ENCODE results near the gene IRF2BPL.

The IRF2BPL gene

DNA sequence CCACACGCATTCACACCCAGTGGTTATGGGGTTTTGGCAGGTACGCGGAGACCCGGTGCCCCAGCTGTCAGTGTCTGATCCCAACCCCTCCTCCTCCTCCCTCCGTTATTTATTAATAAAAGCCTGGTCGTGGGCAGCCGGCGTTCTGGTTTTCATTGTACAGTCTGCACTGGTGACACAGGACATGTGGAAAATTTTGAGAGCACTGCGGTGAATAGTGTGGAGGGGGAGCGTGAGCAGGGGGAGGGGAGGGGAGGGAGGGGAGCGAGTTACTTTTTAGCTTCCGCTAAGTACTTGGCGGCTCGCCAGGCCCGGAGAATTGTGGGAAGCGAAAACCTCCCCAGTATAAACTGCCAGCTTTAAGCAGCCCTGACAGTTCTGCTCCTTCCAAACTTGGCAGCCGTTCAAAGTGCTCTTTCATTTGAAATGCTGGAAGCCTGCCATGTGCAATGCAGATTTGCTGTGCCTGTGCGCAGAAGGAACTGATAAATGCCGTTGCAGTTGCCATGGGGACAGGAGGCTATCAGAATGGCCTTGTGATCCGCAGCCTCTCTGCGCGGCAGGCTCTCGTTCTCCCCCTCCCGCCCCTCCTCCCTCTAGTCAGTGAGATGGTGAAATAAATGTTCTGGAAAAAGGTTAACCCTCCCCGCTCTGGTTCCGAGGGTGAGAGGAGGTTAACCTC, 11.7 kb upstream of the IRF2BPL start:
- POLR2A ChIA-PET = interaction anchor here (0.6 to 1.8 kb wide), 2 partner anchors 12 to 26 kb away, joined by 5 to 6 read pairs; no protein-coding TSS in a partner anchor
- peak overlapping the region; percentile 91 to 95 for H3K27ac ChIP-seq (ENCODE audit: insufficient read depth in 1 of 2, low read depth in 1 of 2, low read length in 2 of 2, poor library complexity in 1 of 2, severe bottlenecking in 2 of 2)
- DNase-seq = peak; percentile 99 to 100 (median 100)
- H3K9me3 ChIP-seq (ENCODE audit: control extremely low read depth in 1 of 5, control insufficient read depth in 4 of 5, insufficient read depth in 2 of 5, low read depth in 1 of 5, low read length in 4 of 5) = no peaks in the 10 kb centered on the region
- H3K4me1 ChIP-seq (ENCODE audit: control extremely low read depth in 1 of 4, control insufficient read depth in 4 of 4, insufficient read depth in 4 of 4, low read length in 3 of 4) = peaks cover 43 to 97% (median 78%) of the 10 kb centered on the region in 4 experiments
- H3K36me3 ChIP-seq (ENCODE audit: control insufficient read depth in 4 of 4, insufficient read depth in 4 of 4, low read length in 3 of 4) = no peaks in the 10 kb centered on the region
- CTCF ChIA-PET = interaction anchor here (1.0 to 35.8 kb wide), 9 partner anchors 12 to 165 kb away, joined by 3 to 421 read pairs (median 5); partner anchors contain the start of gene IRF2BPL
- WGBS (ENCODE audit: insufficient coverage) = 0% methylated on average over 12 of the region's 26 CpGs
- H3K4me3 ChIP-seq (ENCODE audit: control insufficient read depth in 1 of 7, extremely low read depth in 1 of 7, insufficient read depth in 4 of 7, low read depth in 2 of 7, low read length in 6 of 7) = peak overlapping the region in 6 of 7 experiments; percentile 26 to 70 (median 55)
- no peaks in the 10 kb centered on the region for H3K27me3 ChIP-seq (replicated peaks in 2 of 5; ENCODE audit: control insufficient read depth in 4 of 5, insufficient read depth in 5 of 5, low read length in 4 of 5)

DNA sequence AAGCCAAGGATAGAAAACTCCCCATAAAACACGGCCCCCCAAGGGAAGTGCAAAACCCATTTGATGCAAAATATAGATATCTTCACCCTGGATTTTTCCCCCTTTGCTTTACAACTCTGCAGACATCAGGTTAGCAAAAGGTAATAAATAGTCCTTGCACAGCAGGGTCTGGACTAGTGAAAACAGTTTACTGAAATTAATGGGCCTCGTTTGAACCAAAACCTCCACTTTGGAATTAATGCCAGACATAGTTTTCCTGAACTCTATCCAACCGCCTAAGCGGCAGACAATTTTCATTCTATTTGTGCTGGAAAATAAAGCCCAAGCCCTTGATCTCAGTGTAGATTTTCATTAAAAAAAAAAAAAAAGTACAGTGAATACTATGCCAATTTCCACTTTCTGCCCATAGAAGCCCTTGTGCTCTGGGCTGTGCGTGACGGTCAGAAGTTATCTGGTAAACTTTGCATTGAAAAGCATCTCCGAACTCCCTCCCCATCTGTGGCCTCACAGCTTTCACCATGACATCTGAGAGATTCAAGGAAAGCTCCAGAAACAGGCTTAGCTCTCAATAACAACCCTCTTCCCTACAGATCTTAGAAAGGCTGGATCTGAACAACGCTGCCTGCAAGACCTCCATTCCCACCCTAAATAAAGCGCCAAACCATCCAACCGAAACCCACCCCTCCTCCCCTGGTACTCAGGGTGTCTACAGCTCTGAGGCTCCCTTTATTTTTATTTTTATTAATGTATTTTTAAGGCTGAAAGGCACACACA, 11.0 kb upstream of the IRF2BPL start:
- Histone ChIP-seq H3K9me3 (ENCODE audit: control extremely low read depth in 1 of 5, control insufficient read depth in 4 of 5, insufficient read depth in 2 of 5, low read depth in 1 of 5, low read length in 4 of 5) (no peaks in the 10 kb centered on the region), H3K27ac (ENCODE audit: insufficient read depth in 1 of 2, low read depth in 1 of 2, low read length in 2 of 2, poor library complexity in 1 of 2, severe bottlenecking in 2 of 2) (peak overlapping the region; percentile 48 to 95), H3K27me3 (replicated peaks in 2 of 5; ENCODE audit: control insufficient read depth in 4 of 5, insufficient read depth in 5 of 5, low read length in 4 of 5) (no peaks in the 10 kb centered on the region), H3K4me3 (ENCODE audit: control insufficient read depth in 1 of 7, extremely low read depth in 1 of 7, insufficient read depth in 4 of 7, low read depth in 2 of 7, low read length in 6 of 7) (peak overlapping the region in 6 of 7 experiments; percentile 25 to 70 (median 50)), H3K4me1 (ENCODE audit: control extremely low read depth in 1 of 4, control insufficient read depth in 4 of 4, insufficient read depth in 4 of 4, low read length in 3 of 4) (peaks cover 44 to 97% (median 76%) of the 10 kb centered on the region in 4 experiments), H3K36me3 (ENCODE audit: control insufficient read depth in 4 of 4, insufficient read depth in 4 of 4, low read length in 3 of 4) (no peaks in the 10 kb centered on the region)
- POLR2A ChIA-PET = interaction anchor here (1.8 kb wide), 1 partner anchor 12 kb away, joined by 6 read pairs; no protein-coding TSS in a partner anchor
- 40% methylated on average over 5 of the region's 10 CpGs for whole genome bisulfite sequencing (ENCODE audit: insufficient coverage)
- DNase-seq = no peak
- CTCF ChIA-PET = interaction anchor here (0.9 to 35.8 kb wide), 9 partner anchors 11 to 164 kb away, joined by 3 to 421 read pairs (median 4); partner anchors contain the start of gene IRF2BPL

DNA sequence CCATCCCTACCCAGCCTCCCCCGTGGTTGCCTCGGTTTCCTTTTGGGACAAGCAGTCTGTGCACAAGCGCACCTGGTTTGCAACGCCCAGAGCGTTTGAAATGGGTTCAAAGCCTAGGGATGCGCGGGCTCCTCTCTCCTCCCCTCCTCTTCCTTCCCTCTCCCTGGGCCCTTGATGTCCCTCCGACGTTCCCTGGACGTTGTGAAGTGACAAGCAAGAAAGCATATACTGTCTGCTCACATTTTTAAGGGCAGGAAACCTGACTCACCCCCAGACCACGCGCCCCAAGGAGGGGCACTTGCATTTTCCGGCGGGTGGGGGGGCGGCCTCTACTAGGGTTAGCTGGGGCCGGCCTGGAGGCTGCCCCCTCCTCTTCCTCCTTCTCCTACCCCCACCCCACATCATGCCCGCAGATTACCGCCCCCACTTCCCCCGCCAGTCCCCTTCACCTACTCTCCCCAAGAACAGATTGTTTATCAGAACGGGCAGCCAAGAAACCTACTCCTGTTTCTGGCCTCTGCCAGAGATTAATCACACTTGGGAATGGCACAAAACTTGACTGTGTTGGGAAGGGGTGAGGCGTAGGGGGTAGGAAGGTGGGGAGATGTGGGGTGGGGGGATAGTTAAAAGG, 9.5 kb upstream of the IRF2BPL start:
- peak; percentile 59 to 91 (median 83) for DNase-seq

DNA sequence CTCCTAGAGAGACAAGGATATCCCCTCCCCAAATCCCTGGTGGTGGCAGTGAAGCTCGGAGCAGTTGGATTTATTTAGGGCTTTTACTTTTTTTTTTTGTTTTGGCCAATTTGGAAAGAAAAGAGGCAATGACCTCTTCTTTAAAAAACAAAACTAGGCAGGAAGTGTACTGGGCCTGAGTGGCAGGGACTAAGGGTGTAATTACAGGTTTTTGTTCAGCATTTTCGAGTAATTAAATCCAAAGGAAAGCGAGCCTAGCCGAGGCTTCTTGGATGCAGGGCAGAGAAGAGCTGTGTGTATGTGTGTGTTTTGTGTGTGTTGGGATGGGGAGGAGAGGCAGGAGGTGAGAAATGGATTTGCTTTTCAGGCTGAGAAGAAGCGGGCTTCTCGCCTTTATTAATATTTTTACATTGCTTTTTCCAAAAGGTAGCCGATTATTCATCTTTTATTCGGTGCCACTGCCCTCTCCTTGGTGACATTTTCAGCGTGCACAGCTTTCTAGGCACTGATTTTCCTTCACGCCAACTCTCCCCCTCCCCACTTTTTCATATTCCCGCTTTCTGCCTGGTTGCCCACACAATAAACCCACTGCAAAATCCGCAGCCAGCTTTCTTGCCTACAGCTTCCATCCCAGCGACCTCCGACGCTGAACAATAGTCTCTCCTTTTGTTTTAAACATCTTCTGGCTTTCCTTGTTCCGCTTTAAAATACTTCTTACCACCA, 8.9 kb upstream of the IRF2BPL start:
- Histone ChIP-seq H3K9me3 (ENCODE audit: control extremely low read depth in 1 of 5, control insufficient read depth in 4 of 5, insufficient read depth in 2 of 5, low read depth in 1 of 5, low read length in 4 of 5) (no peaks in the 10 kb centered on the region), H3K4me3 (ENCODE audit: control insufficient read depth in 1 of 7, extremely low read depth in 1 of 7, insufficient read depth in 4 of 7, low read depth in 2 of 7, low read length in 6 of 7) (peak overlapping the region in 6 of 7 experiments; percentile 4 to 61 (median 41)), H3K27me3 (replicated peaks in 2 of 5; ENCODE audit: control insufficient read depth in 4 of 5, insufficient read depth in 5 of 5, low read length in 4 of 5) (no peaks in the 10 kb centered on the region), H3K36me3 (ENCODE audit: control insufficient read depth in 4 of 4, insufficient read depth in 4 of 4, low read length in 3 of 4) (no peaks in the 10 kb centered on the region), H3K27ac (ENCODE audit: insufficient read depth in 1 of 2, low read depth in 1 of 2, low read length in 2 of 2, poor library complexity in 1 of 2, severe bottlenecking in 2 of 2) (peak overlapping the region; percentile 9 to 95), H3K4me1 (ENCODE audit: control extremely low read depth in 1 of 4, control insufficient read depth in 4 of 4, insufficient read depth in 4 of 4, low read length in 3 of 4) (peaks cover 38 to 97% (median 76%) of the 10 kb centered on the region in 4 experiments)
- ChIA-PET CTCF (interaction anchor here (0.6 to 35.8 kb wide), 9 partner anchors 9 to 161 kb away, joined by 3 to 421 read pairs (median 3); partner anchors contain the start of gene IRF2BPL), POLR2A (interaction anchor here (0.6 to 2.1 kb wide), 3 partner anchors 9 to 103 kb away, joined by 3 to 6 read pairs (median 5); partner anchors contain the start of gene IRF2BPL)
- 44% methylated on average over 15 of the region's 16 CpGs for WGBS (ENCODE audit: insufficient coverage)
- DNase-seq = no peak

More for the DNA sequence above, 9.5 kb upstream of the IRF2BPL start:
- no peaks in the 10 kb centered on the region for H3K27me3 ChIP-seq (replicated peaks in 2 of 5; ENCODE audit: control insufficient read depth in 4 of 5, insufficient read depth in 5 of 5, low read length in 4 of 5)
- peak overlapping the region; percentile 9 to 95 for H3K27ac ChIP-seq (ENCODE audit: insufficient read depth in 1 of 2, low read depth in 1 of 2, low read length in 2 of 2, poor library complexity in 1 of 2, severe bottlenecking in 2 of 2)
- peaks cover 40 to 97% (median 76%) of the 10 kb centered on the region in 4 experiments for H3K4me1 ChIP-seq (ENCODE audit: control extremely low read depth in 1 of 4, control insufficient read depth in 4 of 4, insufficient read depth in 4 of 4, low read length in 3 of 4)
- ChIA-PET CTCF (interaction anchor here (0.9 to 35.8 kb wide), 8 partner anchors 10 to 162 kb away, joined by 3 to 421 read pairs (median 4); partner anchors contain the start of gene IRF2BPL), POLR2A (interaction anchor here (1.9 to 2.1 kb wide), 2 partner anchors 10 to 76 kb away, joined by 5 to 6 read pairs; partner anchors contain the start of gene IRF2BPL)
- WGBS (ENCODE audit: insufficient coverage) = 0% methylated on average over 12 of the region's 21 CpGs
- no peaks in the 10 kb centered on the region for H3K9me3 ChIP-seq (ENCODE audit: control extremely low read depth in 1 of 5, control insufficient read depth in 4 of 5, insufficient read depth in 2 of 5, low read depth in 1 of 5, low read length in 4 of 5)
- H3K36me3 ChIP-seq (ENCODE audit: control insufficient read depth in 4 of 4, insufficient read depth in 4 of 4, low read length in 3 of 4) = no peaks in the 10 kb centered on the region
- peak overlapping the region in 6 of 7 experiments; percentile 4 to 61 (median 41) for H3K4me3 ChIP-seq (ENCODE audit: control insufficient read depth in 1 of 7, extremely low read depth in 1 of 7, insufficient read depth in 4 of 7, low read depth in 2 of 7, low read length in 6 of 7)

DNA sequence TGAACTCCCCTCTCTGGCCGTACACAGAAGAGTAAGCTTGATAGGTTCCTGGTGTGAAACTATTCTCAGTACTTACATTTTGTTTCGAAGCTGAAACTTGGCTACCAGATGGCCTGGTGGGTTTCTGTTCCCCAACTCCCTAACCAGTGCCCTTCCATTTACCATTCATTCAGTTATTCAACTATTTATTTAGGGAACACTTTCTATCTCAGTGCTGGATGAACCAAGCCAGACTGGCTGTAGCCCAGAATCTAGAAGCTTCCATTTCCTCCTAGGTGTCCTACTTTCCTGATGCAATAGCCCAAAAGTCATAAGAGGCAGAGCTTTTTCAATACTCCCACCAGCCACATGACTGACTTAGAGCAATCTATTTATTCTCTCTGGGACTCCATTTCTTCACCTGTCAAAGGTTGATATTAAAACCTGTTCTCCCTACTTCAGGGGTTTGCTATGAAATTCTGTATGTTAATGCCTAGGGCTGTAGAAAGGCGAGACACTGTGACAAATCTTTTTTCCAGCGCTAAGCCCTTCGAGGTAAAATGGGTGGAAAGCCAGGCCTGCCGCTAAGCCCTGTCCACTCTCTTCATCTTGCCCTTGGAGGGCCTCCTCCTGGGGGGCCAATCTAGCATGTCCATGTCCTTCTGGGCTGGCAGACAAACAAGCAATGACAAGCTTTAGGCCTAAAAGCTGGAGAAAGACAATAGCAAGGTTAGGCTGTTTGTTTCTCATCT, 8.1 kb upstream of the IRF2BPL start:
- H3K4me3 ChIP-seq (ENCODE audit: control insufficient read depth in 1 of 7, extremely low read depth in 1 of 7, insufficient read depth in 4 of 7, low read depth in 2 of 7, low read length in 6 of 7) = no peak overlapping the region
- ChIA-PET POLR2A (interaction anchor here (0.6 to 2.1 kb wide), 2 partner anchors 75 to 103 kb away, joined by 3 to 5 read pairs; no protein-coding TSS in a partner anchor), CTCF (interaction anchor here (0.6 to 35.8 kb wide), 9 partner anchors 8 to 161 kb away, joined by 3 to 421 read pairs (median 4); partner anchors contain the start of gene IRF2BPL)
- no peaks in the 10 kb centered on the region for H3K9me3 ChIP-seq (ENCODE audit: control extremely low read depth in 1 of 5, control insufficient read depth in 4 of 5, insufficient read depth in 2 of 5, low read depth in 1 of 5, low read length in 4 of 5)
- 87% methylated on average over 5 of the region's 6 CpGs for WGBS (ENCODE audit: insufficient coverage)
- no peak for DNase-seq
- H3K27ac ChIP-seq (ENCODE audit: insufficient read depth in 1 of 2, low read depth in 1 of 2, low read length in 2 of 2, poor library complexity in 1 of 2, severe bottlenecking in 2 of 2) = peak overlapping the region in 1 of 2 experiments; percentile 61
- no peaks in the 10 kb centered on the region for H3K36me3 ChIP-seq (ENCODE audit: control insufficient read depth in 4 of 4, insufficient read depth in 4 of 4, low read length in 3 of 4)
- H3K4me1 ChIP-seq (ENCODE audit: control extremely low read depth in 1 of 4, control insufficient read depth in 4 of 4, insufficient read depth in 4 of 4, low read length in 3 of 4) = peaks cover 33 to 96% (median 71%) of the 10 kb centered on the region in 4 experiments
- no peaks in the 10 kb centered on the region for H3K27me3 ChIP-seq (replicated peaks in 2 of 5; ENCODE audit: control insufficient read depth in 4 of 5, insufficient read depth in 5 of 5, low read length in 4 of 5)
